GM23248 (cell line): Measurements from ENCODE around the gene SPG7.

ENCODE experiments used
- EZH2 ChIP-seq: fragments of 200-600 bp; sonication (generic); IDR thresholded peaks from 2 replicates; pipeline ENCODE4 v1.6.1; 2018; ENCODE audit warnings: antibody characterized with exemption, mild to moderate bottlenecking; ENCODE audit not compliant: insufficient read depth, poor library complexity, severe bottlenecking
- EZH2phosphoT487 ChIP-seq: fragments of 200-600 bp; sonication (generic); IDR thresholded peaks from 2 replicates; pipeline ENCODE4 v1.6.1; 2018; ENCODE audit warnings: antibody characterized with exemption, moderate library complexity, mild to moderate bottlenecking, low read depth; ENCODE audit not compliant: insufficient read depth

GRCh38 chr16:89530401-89531381 is 22.5 kb downstream of the SPG7 start:
- TF ChIP-seq EZH2phosphoT487 (no peak), EZH2 (no peak)
